ENCODE measurements around the gene KCNIP3.

DNA sequence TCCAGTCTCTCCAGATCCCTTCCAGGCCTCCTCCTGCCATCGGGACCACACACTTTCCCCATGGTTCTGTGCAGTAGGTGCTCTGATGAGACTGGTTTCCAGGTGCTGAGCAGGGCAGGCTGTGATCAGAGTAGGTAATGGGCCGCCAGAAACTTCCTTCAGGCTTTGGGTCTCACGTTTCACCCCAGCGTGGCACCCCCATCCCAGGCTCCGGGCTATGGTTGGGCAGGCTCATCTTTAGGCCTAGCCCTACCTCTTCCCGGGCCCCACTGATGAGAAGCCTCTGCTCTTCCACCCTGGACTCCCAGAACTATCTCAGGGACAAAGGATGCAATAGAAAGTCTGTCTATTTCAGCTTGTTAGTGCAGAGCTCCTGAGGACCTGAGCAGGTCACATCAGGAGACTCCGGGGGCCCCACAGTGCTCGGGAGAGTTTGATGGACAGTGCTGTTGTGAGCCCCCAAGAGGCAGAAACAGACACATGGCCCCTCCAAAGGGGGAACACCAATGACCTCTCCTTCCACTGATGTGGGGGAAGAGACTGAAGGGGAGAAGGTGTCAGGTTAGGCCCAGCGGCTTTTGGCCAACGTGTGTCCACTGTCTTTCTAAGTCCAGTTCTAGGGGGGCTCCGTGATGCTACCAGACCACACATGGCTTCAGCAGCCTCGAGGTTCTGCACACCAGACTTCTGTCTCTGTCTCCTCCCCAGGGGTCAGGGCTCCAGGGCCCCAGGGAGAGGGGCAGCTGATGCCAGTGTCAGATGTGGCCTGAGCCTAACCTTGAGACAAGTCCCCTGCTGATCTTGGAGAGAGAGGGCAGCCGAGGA lies 28.7 kb upstream of the KCNIP3 start:
- TF ChIP-seq YY1 (IDR thresholded peaks at IDR 0.05; ENCODE audit: insufficient read depth, insufficient read length) (no peak), ZNF274 (IDR thresholded peaks at IDR 0.05; ENCODE audit: low read depth, low read length) (no peak), SUZ12 (IDR thresholded peaks at IDR 0.05; ENCODE audit: extremely low read depth, insufficient read depth, insufficient read length) (no peak)

Measured in NT2/D1 (cell line).